SIG-M5 treated with dmso at 0.1 percent for 504 hours (cell line): ENCODE results near the gene EXOC6B.
A peak's percentile ranks its signal among the peaks of the same experiment; 100 is the strongest.
"Not testable (repeated sequence)": the region's sequence is repeated elsewhere in the genome, so short reads cannot be mapped to it uniquely, and the experiment has no call there.

Source experiments
- DNase-seq: peaks from one replicate; lab custom pipeline; 2025; ENCODE audit not compliant: unreplicated experiment; lab: John Stamatoyannopoulos, UW

EXOC6B gene

DNA sequence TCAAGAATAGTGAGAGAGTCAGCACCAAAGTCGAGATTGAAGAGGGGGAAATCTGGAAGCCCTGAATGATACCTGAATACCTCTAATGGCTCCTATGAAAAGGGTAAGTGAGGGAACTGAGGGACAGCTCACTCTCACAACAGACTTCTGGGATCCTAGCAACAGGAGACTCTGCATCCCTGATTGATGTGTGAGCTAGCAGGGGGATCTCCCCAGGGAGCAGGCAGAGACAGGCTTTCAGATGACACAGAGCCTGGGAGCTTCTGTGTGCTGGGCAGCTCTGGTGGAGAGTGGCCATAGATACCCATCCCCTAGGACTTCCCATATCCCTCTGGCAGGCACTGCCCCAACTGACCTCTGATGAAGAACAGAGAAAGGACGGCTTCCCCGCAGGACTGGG is 206.2 kb downstream of the EXOC6B start:
- no peak for DNase-seq

DNA sequence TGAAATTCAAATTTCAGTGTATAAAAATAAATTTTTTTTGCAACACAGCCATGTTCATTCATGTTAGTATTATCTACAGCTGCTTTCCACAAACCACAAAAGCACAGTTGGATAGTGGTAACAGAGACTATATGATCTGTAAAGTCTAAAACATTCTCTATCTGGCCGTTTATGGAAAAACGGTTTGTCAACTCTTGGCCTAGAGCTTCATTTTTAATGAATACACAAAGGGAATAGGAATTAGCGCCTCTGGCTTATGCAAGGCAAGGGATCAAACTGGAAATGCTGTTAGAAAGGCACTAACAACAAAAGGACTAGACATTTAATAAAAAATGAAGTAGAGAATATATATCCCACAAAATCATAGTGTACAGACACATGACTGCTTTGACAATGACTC is 211.9 kb downstream of the EXOC6B start:
- DNase-seq: no peak

DNA sequence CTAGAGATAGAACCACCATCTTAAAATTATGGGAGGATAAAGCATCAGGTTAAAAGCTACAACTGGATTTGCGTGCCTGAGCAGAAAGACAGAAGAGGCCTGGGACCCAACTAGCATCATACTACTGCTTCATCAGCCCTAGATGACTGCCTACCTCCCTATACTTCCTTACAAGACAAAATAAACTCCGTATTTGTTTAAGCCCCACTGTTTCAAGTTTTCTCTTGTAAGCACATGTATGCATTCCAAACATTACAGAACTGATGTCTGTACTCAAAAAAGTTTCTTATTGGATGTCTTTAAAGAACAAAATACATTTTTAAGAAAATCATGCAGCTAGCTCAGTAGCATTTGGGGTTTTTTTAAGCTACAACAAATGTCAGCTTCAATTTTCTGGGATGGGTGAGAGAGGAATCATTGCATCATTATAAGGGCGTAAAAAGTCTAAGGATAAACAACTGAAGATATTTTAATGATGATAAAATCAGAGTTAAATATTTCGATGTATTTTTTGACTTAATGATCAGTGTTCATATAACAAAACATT is 213.1 kb downstream of the EXOC6B start:
- DNase-seq: no peak

DNA sequence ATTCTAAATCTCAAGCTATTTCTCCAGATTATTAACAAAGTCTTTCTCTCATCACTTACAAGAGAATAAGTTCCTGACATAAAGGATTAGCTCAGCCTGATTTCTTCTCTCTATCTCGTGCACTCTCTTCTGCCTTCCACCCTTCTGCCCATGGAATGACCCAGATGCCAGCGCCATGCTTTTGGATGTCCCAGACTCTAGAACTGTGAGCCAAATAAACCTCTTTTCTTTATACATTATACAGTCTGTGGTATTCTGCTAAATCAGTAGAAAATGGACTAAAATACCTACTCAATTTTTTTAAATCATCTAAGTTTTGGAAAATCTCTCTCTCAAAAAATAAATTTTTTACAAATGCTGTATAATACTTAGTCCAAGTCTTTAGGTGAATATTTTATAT is 218.6 kb downstream of the EXOC6B start:
- DNase-seq: no peak

DNA sequence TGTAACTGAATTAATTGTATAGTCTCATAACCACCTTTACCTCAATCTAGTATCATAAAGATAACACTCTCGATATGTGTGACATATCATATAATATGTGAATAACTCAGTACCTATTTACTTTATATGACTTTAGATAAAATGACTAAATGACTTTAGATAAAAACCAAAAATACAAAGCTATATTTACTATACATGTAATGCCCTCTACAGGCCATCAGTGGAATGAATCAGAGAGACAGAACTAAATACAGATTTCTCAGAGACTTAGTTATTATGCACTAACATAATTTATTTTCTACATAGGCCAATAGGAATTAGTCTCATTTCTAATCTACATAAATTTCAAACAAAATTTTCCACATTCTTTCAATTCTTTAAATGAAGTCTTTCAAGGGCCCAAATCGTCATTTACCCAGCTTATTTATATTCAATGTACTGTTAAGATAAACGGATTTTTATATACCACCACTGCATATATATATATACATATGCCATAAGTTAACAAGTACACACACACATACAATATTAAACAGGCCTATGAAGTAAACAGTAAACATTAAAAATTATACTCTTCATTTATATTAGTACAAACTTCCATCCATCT is 219.9 kb downstream of the EXOC6B start:
- peak; percentile 7 for DNase-seq

DNA sequence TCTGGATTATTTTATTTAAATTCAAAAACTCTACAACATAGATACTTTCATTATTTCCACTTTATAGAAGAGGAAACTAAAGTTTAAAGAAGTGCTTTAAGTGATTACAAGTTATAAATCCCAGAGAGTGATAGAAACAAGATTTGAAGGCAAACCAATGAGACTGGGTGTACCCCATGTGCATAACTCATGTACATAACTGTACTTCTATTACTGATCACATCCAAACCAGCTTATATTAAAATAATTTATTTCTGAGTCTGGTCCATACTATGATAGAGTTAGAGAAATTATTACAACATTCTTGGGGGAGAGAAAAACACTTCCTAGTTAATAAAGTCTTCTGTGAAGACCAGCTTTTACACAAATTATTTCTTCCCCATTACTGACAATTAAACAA is 221.4 kb downstream of the EXOC6B start:
- no peak for DNase-seq

DNA sequence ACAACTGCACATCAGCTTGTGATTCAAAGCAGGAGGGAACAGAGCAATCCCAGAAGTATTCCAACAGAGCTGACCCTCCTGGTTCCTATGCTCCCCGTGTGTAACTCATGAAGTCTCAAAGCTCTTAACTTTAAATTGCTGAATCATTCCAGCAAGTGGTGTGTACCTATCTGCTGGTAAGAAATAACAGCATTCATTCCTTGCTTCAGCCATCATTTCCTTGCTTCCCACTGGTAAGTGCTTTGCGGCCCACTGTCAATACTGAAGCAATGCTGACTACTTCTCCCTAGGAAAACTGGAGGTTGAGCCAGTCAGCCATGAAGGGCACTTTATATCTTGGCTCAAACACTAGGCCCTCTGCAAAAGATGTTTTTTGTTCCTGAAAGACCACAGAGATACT is 222.4 kb downstream of the EXOC6B start:
- no peak for DNase-seq

DNA sequence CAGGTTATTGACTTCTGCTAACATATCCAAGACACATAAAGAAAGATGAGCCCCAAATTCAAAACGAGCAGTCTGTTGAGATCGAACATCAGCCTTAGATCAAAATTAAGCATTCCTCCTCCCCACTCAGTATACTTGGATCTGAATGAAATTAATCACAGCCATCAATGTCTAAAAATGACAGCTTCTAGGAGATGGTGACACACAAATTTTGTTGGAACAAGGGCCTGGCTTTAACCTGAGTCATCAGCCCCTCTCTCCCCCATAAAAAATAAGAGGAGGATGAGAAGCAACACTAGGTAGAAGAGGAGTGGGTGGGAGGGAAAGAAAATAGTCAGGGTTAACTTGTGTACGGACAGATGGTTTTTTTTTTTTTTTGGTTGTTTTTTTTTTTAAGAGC is 223.1 kb downstream of the EXOC6B start:
- no peak for DNase-seq

DNA sequence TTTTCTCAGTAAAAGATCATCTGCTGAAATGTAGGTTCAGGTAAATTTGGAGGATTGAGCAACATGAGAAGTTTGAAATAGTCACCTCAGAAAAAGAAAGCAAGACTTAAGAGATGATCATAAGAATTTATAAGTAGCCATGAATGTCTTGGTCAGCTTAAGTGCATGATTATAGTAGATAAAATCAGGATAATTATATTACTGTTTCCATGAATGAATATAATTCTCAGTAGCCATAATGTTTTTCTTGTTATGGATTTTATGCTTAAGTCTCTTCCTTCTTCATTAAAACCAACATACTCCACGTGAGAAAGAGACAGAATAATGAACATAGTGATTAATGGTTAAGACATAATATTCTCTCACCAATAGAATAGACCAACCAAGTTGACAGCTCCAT is 223.7 kb downstream of the EXOC6B start:
- DNase-seq: no peak

DNA sequence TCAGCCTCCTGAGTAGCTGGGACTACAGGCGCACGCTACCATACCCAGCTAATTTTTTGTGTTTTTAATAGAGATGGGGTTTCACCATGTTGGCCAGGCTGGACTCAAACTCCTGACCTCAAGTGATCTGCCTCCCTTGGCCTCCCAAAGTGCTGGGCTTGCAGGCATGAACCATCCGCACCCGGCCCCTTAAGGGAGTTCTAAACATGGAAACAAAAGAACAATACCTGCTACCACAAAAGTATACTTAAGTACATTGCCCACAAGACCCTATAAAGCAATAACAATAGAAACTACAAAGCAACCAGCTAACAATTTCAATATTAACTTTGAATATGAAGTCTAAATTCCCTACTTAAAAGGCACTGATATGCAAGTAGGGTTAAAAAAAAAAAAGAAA is 242.0 kb downstream of the EXOC6B start:
- not testable (repeated sequence) for DNase-seq

DNA sequence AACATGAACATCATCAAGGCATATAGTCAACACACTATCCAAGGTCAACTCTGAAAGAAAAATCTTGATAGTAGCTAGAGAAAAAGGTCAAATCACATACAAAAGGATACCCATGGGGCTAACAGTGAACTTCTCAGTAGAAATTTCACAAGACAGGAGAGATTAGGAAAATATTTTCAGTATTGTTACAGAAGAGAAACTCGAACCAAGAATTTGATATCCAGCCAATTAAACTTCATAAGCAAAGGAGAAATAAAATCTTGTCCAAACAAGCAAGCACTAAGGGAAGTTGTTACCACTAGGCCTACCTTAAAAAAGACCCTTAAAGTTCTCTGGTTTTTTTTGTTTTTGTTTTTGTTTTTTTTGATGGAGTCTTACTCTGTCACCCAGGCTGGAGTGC is 242.5 kb downstream of the EXOC6B start:
- DNase-seq: no peak

DNA sequence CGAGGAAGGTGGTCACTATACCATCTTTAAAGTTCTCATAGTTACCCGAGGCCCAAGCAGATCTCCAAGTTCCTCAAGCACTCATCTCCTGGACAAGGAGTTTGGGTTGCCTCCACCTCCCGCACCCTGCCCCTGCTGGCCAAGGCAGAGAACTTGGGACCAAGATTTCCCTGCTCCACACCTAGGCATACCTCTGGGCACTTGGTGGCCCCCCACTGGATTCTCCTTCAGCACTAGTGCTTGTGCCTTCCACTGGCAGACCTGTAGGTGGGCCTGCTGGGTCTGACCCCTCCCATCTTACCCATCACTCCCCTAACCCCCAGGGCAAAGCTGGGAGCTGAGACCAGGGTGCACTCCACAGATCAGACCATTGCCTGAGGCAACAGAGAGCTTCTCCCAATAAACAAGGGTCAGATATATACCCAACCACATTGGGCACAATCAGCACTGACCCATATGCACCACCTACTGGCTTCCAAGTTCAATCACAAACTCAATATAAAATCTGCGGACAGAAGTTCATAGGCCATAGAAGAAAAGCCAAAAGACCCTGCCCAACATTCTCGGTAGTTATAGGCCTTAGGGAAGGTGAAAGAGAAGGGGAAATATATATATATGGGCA is 244.2 kb downstream of the EXOC6B start:
- no peak for DNase-seq

DNA sequence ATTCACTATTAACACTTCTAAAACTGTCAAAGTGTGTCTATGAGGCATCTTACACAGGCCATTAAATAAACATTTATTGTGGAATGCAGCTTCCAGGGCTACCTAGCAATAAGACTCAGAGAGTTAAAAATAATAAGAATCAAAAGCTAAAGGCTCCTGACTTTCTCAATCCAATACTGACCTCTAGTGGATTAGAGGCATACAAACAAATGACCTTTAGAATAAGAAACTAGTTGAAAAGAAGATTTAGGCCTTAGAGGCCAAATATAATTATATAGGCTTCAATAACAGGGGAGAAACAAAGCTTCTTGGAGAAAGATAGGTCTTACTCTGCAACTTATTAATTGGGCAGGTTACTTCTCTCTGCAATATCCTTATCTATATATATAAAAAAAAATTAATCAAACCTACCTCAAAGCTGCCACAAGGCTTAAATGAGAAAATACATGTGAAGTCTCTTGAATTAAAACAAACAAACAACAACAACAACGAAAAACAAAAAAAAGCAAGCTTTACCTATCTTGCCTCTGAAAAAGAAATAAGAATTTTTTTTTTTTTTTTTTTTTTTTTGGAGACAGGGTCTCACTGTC is 246.1 kb downstream of the EXOC6B start:
- peak; percentile 61 for DNase-seq

DNA sequence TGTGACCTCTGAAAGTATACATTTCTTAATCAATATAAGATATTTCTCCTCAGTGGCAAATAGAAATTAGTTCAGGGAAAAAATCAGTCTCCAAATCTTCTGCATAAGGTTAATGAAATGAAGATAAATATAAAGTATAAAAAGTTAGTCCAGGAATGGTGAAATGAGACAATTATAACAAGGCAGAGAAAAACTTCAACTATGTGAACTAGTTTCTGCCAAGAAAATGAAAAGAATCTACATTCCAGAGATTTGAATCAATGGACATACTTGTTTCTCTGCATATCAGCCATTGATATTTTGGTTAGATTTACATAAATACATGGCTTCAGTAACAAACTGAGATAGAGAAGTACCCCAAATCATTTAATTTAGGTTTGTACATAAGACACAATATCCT is 249.0 kb downstream of the EXOC6B start:
- DNase-seq: no peak

DNA sequence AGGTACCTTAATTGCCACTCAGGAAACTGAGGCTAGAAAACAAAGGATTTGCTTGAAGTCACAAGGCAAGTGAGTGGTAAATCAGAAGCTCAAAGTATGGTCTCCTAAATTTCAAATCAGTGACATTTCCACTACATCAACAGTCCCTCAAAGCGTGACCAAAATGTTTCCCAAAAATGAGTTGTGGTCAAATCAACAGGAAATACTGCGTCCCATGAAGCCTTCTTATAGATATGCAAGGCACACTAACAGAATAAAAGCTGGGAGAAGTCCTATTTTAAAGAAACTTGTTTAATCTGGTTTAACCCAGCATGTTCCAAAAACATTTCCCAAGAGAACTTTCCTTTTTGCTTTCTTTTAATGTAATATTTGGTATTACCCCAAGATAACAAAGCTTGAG is 249.4 kb downstream of the EXOC6B start:
- DNase-seq: no peak

DNA sequence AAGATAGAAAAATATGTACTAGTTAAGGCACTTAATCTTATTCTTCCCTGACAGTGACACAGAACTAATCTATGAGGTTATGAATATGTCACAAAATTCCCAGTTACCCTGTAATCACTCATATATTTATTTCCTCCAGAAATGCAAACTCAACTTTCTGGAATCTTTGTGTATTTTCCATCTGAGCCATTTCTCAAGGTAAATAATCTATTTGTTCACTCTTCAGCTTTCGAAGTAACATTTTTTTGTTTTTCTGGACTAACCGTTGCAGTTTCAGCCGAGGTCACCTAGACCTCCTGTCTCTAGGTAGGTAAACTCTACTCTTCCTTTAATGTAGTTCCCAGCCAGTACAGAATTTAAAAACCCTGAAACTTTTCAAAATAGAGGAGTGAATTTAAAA is 250.9 kb downstream of the EXOC6B start:
- no peak for DNase-seq

DNA sequence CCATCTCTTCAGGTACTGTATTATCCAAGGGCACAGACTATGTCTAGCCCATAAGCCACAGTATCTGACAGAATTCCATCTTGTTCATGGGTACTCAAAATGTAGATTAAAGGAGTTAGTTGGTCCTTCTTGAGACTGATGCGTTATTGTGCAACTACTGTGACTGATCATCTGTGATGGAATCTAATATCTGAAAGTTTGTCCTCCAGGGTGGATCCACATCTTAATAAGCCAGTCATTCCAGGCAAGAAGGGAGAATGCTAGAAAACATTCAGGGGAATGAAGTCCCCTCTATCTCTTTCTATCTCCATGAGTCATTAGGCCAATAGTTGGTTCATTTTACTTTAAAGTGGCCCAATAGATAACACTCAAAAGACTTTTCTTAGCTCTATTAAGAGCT is 252.6 kb downstream of the EXOC6B start:
- no peak for DNase-seq

DNA sequence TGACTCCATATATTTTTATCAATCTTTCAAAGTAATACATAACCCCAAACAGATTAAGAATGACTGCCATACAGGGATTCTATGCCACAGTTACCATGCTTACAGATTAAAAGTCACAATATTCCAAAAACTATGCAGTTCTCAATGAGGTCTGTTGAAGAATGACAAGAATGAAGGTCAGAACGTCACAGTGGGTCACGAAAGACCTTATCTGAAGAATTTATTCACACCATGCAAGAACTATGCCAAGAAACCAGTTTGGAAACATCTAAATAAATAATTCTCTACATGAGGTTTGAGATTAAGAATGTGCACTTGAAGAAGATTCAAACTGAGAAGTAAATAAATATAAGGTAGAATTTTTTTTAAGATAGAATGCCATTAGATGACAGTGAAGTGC is 253.3 kb downstream of the EXOC6B start:
- no peak for DNase-seq

DNA sequence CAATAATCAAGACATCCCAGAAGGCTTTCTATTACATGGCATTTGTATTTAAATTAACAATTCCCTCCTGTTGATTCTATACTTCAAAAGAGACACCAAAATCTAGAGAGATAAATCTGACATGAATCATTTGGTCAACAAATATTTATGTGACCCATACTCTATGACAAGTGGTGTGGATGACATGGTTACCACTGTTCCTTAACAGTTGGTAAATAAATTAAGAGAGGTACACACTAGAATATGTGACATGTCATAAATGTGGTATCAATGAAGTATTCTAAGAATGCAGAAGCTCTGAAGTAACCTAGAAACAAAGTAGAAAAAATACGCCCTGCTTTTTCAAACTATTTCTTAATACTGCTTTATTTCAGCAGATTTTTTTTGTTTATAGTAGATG is 255.4 kb downstream of the EXOC6B start:
- no peak for DNase-seq

DNA sequence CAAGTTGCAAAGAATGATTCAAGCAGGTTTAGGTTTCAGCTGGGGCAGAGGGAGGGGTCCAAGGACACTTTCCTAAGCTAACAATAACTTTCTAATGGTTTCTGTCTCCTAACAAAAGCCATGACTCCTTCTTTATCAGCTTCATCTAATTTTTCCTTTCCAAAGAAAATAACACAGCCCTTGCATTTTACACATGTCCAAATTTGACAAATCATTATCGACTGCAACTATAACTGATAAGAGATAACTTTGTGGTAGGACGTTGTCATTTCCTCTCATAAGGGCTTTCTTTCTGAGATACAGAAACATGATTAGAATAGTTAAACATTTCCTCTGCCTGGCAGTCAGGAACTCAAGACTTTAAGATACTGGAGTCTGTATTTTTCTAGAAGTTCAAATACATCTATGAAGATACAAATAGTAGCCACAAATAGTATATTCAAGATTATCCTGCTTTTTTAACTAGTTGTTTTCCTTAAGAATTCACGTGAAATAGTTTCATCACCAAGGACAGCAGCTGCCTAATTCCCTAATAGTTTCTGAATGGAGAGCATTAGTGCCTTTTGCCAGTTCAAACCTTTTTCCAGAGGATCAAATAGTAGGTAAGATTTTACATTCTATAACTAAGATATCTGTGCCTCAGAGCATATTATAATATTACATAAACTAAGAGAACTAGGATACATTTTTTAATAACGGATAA is 263.2 kb downstream of the EXOC6B start:
- no peak for DNase-seq

DNA sequence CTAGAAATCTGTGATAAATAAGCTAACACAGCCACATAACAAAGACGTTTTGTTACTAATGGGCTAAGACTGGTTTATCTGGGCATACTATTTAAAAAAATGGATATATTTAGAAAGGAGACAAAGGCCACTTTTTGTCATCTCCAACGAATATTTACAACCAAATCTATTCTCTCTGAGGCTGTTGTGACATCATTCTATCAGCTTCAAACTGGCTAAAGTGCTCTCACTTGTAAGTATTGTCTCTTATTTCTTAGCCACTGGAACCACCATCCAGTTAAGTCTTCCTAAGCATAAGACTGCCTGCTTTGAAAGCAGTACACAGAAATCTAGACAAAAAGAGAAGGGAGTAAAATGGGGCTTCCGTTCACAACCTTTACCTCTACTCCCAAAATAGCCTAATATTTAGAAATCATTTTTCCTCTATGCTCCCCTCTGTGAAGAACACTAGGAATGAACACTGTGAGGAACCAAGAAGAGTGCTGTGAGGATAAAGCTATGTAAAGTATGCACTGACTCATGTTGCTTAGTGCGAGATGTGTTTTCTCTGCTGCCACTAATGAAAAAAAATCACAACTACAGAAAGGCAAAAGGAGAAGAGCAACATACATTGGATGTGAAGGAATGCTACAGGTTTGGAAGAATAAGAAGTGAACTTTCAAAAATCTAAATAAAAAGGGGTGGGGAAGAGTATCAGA is 264.1 kb downstream of the EXOC6B start:
- no peak for DNase-seq
